ES-I3 (cell line): Measurements from ENCODE around the gene HSPG2.

ENCODE experiments used
- H3K36me3 ChIP-seq: 2 replicates; pipeline ENCODE4 v1.6.1; 2013; ENCODE audit warnings: mild to moderate bottlenecking, low read length, control low read depth, moderate library complexity; ENCODE audit not compliant: insufficient read depth
- H3K4me1 ChIP-seq: 2 replicates; pipeline ENCODE4 v1.6.1; 2013; ENCODE audit warnings: mild to moderate bottlenecking, control low read depth, low read length; ENCODE audit not compliant: insufficient read depth
- H3K9ac ChIP-seq: 2 replicates; pipeline ENCODE4 v1.6.1; 2013; ENCODE audit warnings: low read depth, mild to moderate bottlenecking, low read length, moderate library complexity
- H3K9me3 ChIP-seq: 2 replicates; pipeline ENCODE4 v1.6.1; 2013; ENCODE audit warnings: mild to moderate bottlenecking, low read length, moderate library complexity; ENCODE audit not compliant: control insufficient read depth, insufficient read depth

The HSPG2 gene

GRCh38 chr1:21884456-21885235, 52.5 kb downstream of the HSPG2 start:
- no peaks in the 10 kb centered on the region for H3K4me1 ChIP-seq
- no peak overlapping the region for H3K9ac ChIP-seq
- peaks cover 6% of the 10 kb centered on the region for H3K36me3 ChIP-seq
- H3K9me3 ChIP-seq: no peaks in the 10 kb centered on the region

- Histone ChIP-seq H3K4me1 (no peaks in the 10 kb centered on the region), H3K36me3 (peaks cover 12% of the 10 kb centered on the region), H3K9ac (no peak overlapping the region), H3K9me3 (no peaks in the 10 kb centered on the region)
These were observed 54.2 kb downstream of the HSPG2 start for GRCh38 chr1:21882721-21883415.

GRCh38 chr1:21881250-21881649, 55.9 kb downstream of the HSPG2 start:
- H3K9ac ChIP-seq: no peak overlapping the region
- H3K4me1 ChIP-seq: no peaks in the 10 kb centered on the region
- H3K36me3 ChIP-seq: peaks cover 12% of the 10 kb centered on the region
- H3K9me3 ChIP-seq: no peaks in the 10 kb centered on the region

GRCh38 chr1:21880619-21880970, 56.5 kb downstream of the HSPG2 start:
- H3K4me1 ChIP-seq: no peaks in the 10 kb centered on the region
- no peak overlapping the region for H3K9ac ChIP-seq
- H3K9me3 ChIP-seq: no peaks in the 10 kb centered on the region
- peaks cover 12% of the 10 kb centered on the region for H3K36me3 ChIP-seq

GRCh38 chr1:21879928-21880618, 57.0 kb downstream of the HSPG2 start:
- H3K4me1 ChIP-seq: no peaks in the 10 kb centered on the region
- peaks cover 12% of the 10 kb centered on the region for H3K36me3 ChIP-seq
- H3K9me3 ChIP-seq: no peaks in the 10 kb centered on the region
- H3K9ac ChIP-seq: no peak overlapping the region

- no peaks in the 10 kb centered on the region for H3K9me3 ChIP-seq
- peaks cover 17% of the 10 kb centered on the region for H3K36me3 ChIP-seq
- H3K9ac ChIP-seq: no peak overlapping the region
- H3K4me1 ChIP-seq: no peaks in the 10 kb centered on the region
These were observed 58.2 kb downstream of the HSPG2 start for GRCh38 chr1:21878840-21879478.

GRCh38 chr1:21878009-21878773, 58.9 kb downstream of the HSPG2 start:
- Histone ChIP-seq H3K36me3 (peaks cover 17% of the 10 kb centered on the region), H3K9me3 (no peaks in the 10 kb centered on the region), H3K4me1 (no peaks in the 10 kb centered on the region), H3K9ac (no peak overlapping the region)

GRCh38 chr1:21876267-21876666, 60.8 kb downstream of the HSPG2 start:
- Histone ChIP-seq H3K36me3 (peaks cover 17% of the 10 kb centered on the region), H3K9me3 (no peaks in the 10 kb centered on the region), H3K4me1 (no peaks in the 10 kb centered on the region), H3K9ac (no peak overlapping the region)

- Histone ChIP-seq H3K9ac (no peak overlapping the region), H3K36me3 (peaks cover 17% of the 10 kb centered on the region), H3K4me1 (no peaks in the 10 kb centered on the region), H3K9me3 (no peaks in the 10 kb centered on the region)
These were observed 61.5 kb downstream of the HSPG2 start for GRCh38 chr1:21875621-21876063.

GRCh38 chr1:21874778-21875547, 62.1 kb downstream of the HSPG2 start:
- H3K9me3 ChIP-seq: no peaks in the 10 kb centered on the region
- no peaks in the 10 kb centered on the region for H3K4me1 ChIP-seq
- H3K9ac ChIP-seq: no peak overlapping the region
- H3K36me3 ChIP-seq: peaks cover 15% of the 10 kb centered on the region

GRCh38 chr1:21874328-21874727, 62.8 kb downstream of the HSPG2 start:
- H3K9ac ChIP-seq: no peak overlapping the region
- no peaks in the 10 kb centered on the region for H3K4me1 ChIP-seq
- no peaks in the 10 kb centered on the region for H3K9me3 ChIP-seq
- H3K36me3 ChIP-seq: peaks cover 8% of the 10 kb centered on the region

- Histone ChIP-seq H3K9ac (no peak overlapping the region), H3K36me3 (peaks cover 5% of the 10 kb centered on the region), H3K4me1 (no peaks in the 10 kb centered on the region), H3K9me3 (no peaks in the 10 kb centered on the region)
These were observed 63.3 kb downstream of the HSPG2 start for GRCh38 chr1:21873761-21874160.

GRCh38 chr1:21873174-21873573, 63.9 kb downstream of the HSPG2 start:
- peaks cover 5% of the 10 kb centered on the region for H3K36me3 ChIP-seq
- H3K9ac ChIP-seq: no peak overlapping the region
- no peaks in the 10 kb centered on the region for H3K9me3 ChIP-seq
- no peaks in the 10 kb centered on the region for H3K4me1 ChIP-seq
